HEK293T (cell line): Measurements from ENCODE around the gene ANKRD11.

Experiments used
- ELF4 ChIP-seq: fragments of 450-650 bp; IDR thresholded peaks from 2 replicates; pipeline ENCODE4 v1.6.1; 2017; ENCODE audit warnings: antibody characterized with exemption
- FOXA1 ChIP-seq: fragments of 450-650 bp; IDR thresholded peaks from 2 replicates; pipeline ENCODE4 v1.6.1; 2016; ENCODE audit warnings: mild to moderate bottlenecking
- HDGF ChIP-seq: fragments of 450-650 bp; IDR thresholded peaks from 2 replicates; pipeline ENCODE4 v1.6.1; 2017; ENCODE audit warnings: antibody characterized with exemption, borderline replicate concordance
- L3MBTL2 ChIP-seq: fragments of 450-650 bp; conservative IDR thresholded peaks from 2 replicates; pipeline ENCODE4 v1.6.1; 2016; ENCODE audit warnings: mild to moderate bottlenecking
- SUZ12 ChIP-seq: fragments of 450-650 bp; IDR thresholded peaks from 2 replicates; pipeline ENCODE4 v1.6.1; 2016; ENCODE audit warnings: mild to moderate bottlenecking

GRCh38 chr16:89332902-89333245 lies 157.5 kb downstream of the ANKRD11 start:
- TF ChIP-seq ELF4 (no peak), HDGF (no peak), FOXA1 (no peak), L3MBTL2 (no peak), SUZ12 (no peak)
